C4-2B (cell line): Measurements from ENCODE around the gene PRPH.
A peak's percentile ranks its signal among the peaks of the same experiment; 100 is the strongest.

ENCODE experiments used
- H3K27ac ChIP-seq: fragments of 450-650 bp; 2 replicates; pipeline ENCODE4 v1.5.1; 2017
- CTCF ChIP-seq: fragments of 450-650 bp; conservative IDR thresholded peaks from 2 replicates; pipeline ENCODE4 v1.5.1; 2017; ENCODE audit warnings: mild to moderate bottlenecking
- ZFX ChIP-seq: fragments of 450-650 bp; IDR thresholded peaks from 2 replicates; pipeline ENCODE4 v1.6.1; 2017

The PRPH gene

GRCh38 chr12:49283541-49284429, 11.2 kb upstream of the PRPH start:
- no peak overlapping the region for H3K27ac ChIP-seq
- TF ChIP-seq ZFX (no peak), CTCF (no peak)

GRCh38 chr12:49284672-49285071, 10.3 kb upstream of the PRPH start:
- no peak for TF ChIP-seq ZFX
- TF ChIP-seq CTCF = no peak
- H3K27ac ChIP-seq = no peak overlapping the region

- no peak for TF ChIP-seq CTCF
- TF ChIP-seq ZFX = no peak
- H3K27ac ChIP-seq = no peak overlapping the region
These were observed 7.1 kb upstream of the PRPH start for GRCh38 chr12:49287876-49288275.

DNA sequence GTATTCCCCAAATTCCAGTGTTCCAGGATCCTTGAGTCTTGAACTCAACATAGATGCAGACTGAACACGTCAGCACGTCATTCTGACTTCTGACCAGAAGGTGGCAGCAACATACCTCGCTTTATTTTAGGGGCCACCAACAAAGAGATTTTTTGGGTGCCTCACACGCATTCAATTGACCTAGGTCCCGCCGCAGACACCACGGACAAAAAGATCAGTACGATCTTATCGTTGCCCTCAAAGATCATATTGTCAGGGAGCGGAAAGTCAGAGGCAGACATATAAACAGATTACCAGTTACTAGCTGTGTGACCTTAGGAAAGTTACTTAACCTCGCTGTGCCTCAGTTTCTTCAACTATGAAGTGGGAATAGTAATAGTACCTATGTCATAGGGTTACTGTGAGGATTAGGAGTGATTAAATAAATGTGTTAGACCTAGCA, 6.5 kb upstream of the PRPH start:
- TF ChIP-seq ZFX = no peak
- peak; percentile 92 for TF ChIP-seq CTCF
- no peak overlapping the region for H3K27ac ChIP-seq

GRCh38 chr12:49288922-49289555, 5.9 kb upstream of the PRPH start:
- no peak for TF ChIP-seq ZFX
- no peak for TF ChIP-seq CTCF
- H3K27ac ChIP-seq = no peak overlapping the region

GRCh38 chr12:49292729-49293055, 2.3 kb upstream of the PRPH start:
- H3K27ac ChIP-seq = peak overlapping the region; percentile 79
- TF ChIP-seq ZFX (peak; percentile 68; the same call in 1 of the 2 replicates), CTCF (no peak)
